Embryonic facial prominence (tissue), 1 donor: ENCODE measurements around the gene HMCES.
"Not testable (repeated sequence)": the region's sequence is repeated elsewhere in the genome, so short reads cannot be mapped to it uniquely, and the experiment has no call there.

Experiments used
- DNase-seq: peaks from one replicate; pipeline ENCODE4 v3.0.0-alpha.2; 2016; ENCODE audit errors: extremely low spot score

The HMCES gene

GRCh38 chr3:129320825-129321487 lies 42.3 kb downstream of the HMCES start:
- no peak for DNase-seq

GRCh38 chr3:129321887-129322286 lies 43.2 kb downstream of the HMCES start:
- DNase-seq: no peak

- no peak for DNase-seq
Measured at GRCh38 chr3:129323651-129324294, 45.1 kb downstream of the HMCES start.

- no peak for DNase-seq
Measured at GRCh38 chr3:129324855-129325254, 46.2 kb downstream of the HMCES start.

GRCh38 chr3:129325383-129325782 lies 46.7 kb downstream of the HMCES start:
- no peak for DNase-seq

- no peak for DNase-seq
Measured at GRCh38 chr3:129326138-129326537, 47.5 kb downstream of the HMCES start.

GRCh38 chr3:129326595-129326994 lies 47.9 kb downstream of the HMCES start:
- DNase-seq: no peak

- no peak for DNase-seq
Measured at GRCh38 chr3:129327510-129327909, 48.8 kb downstream of the HMCES start.

GRCh38 chr3:129329858-129330257 lies 51.2 kb downstream of the HMCES start:
- DNase-seq: no peak

GRCh38 chr3:129330409-129330808 lies 51.7 kb downstream of the HMCES start:
- DNase-seq: no peak

- no peak for DNase-seq
Measured at GRCh38 chr3:129333891-129334290, 55.2 kb downstream of the HMCES start.

- DNase-seq: no peak
Measured at GRCh38 chr3:129336093-129336706, 57.5 kb downstream of the HMCES start.

GRCh38 chr3:129337719-129338118 lies 59.0 kb downstream of the HMCES start:
- not testable (repeated sequence) for DNase-seq

GRCh38 chr3:129339186-129339585 lies 60.5 kb downstream of the HMCES start:
- DNase-seq: not testable (repeated sequence)

GRCh38 chr3:129339833-129340232 lies 61.2 kb downstream of the HMCES start:
- not testable (repeated sequence) for DNase-seq

GRCh38 chr3:129341331-129342141 lies 62.9 kb downstream of the HMCES start:
- no peak for DNase-seq

GRCh38 chr3:129343643-129344360 lies 65.1 kb downstream of the HMCES start:
- no peak for DNase-seq

- DNase-seq: no peak
Measured at GRCh38 chr3:129344540-129345220, 66.0 kb downstream of the HMCES start.

- DNase-seq: no peak
Measured at GRCh38 chr3:129345281-129345680, 66.6 kb downstream of the HMCES start.

GRCh38 chr3:129345971-129346370 lies 67.3 kb downstream of the HMCES start:
- no peak for DNase-seq
